AG09309 (cell line): ENCODE measurements around the gene MAP1S.
"Not testable (repeated sequence)": the region's sequence is repeated elsewhere in the genome, so short reads cannot be mapped to it uniquely, and the experiment has no call there.

ENCODE experiments used
- DNase-seq: peaks from one replicate; pipeline ENCODE4 v3.0.0-alpha.2; 2010; ENCODE audit warnings: low read depth
- H3K4me3 ChIP-seq: 2 replicates; pipeline ENCODE4 v1.5.1; 2011; ENCODE audit warnings: mild to moderate bottlenecking, low read depth, low read length, moderate library complexity; ENCODE audit not compliant: control insufficient read depth
- TF ChIP-seq, protein P1 (sequence below): IDR thresholded peaks from 2 replicates; pipeline ENCODE4 v1.5.1; 2011; ENCODE audit warnings: mild to moderate bottlenecking, low read depth, low read length, inconsistent platforms; ENCODE audit not compliant: insufficient read depth, control insufficient read depth; ENCODE audit errors: missing control alignments

Gene MAP1S

DNA sequence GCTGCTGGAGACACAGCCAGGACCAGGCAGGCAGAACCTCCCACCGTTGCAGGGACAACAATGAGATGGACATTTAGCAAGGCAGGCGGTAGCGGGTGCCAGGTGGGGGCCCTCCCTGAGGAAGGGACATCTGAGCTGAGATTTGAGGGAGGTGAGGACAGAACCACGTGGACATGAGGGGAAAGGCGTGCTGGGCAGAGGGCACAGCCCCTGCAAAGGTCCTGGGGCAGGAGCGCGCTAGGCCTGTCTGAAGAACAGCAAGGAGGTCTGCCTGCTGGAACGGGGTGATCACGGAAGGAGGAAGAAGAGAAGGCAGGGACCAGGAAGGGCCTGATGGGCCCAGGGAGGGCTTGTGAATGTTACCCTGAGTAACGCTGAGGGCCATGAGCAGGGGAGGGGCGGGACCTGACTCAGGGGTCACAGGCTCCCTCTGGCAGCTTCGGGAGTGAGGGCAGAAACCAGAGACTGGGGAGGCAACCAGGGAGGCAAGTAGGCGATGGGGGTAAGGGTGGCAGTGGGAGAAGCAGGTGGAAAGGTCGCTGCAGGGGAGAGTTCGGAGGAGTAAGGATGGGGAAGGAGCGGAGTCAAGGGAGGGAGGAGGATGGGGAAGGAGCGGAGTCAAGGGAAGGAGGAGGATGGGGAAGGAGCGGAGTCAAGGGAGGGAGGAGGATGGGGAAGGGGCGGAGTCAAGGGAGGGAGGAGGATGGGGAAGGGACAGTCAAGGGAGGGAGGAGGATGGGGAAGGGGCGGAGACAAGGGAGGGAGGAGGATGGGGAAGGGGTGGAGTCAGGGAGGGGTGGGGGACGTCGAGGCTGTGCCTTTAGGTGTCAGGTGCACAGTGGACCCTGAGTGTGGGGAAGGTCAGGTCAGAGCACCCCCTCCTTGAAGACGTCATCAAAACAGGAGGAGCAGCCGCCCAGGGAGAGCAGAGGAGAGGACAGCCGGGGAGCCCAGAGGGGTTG is 60.0 kb downstream of the MAP1S start:
- TF ChIP-seq, protein P1, sequence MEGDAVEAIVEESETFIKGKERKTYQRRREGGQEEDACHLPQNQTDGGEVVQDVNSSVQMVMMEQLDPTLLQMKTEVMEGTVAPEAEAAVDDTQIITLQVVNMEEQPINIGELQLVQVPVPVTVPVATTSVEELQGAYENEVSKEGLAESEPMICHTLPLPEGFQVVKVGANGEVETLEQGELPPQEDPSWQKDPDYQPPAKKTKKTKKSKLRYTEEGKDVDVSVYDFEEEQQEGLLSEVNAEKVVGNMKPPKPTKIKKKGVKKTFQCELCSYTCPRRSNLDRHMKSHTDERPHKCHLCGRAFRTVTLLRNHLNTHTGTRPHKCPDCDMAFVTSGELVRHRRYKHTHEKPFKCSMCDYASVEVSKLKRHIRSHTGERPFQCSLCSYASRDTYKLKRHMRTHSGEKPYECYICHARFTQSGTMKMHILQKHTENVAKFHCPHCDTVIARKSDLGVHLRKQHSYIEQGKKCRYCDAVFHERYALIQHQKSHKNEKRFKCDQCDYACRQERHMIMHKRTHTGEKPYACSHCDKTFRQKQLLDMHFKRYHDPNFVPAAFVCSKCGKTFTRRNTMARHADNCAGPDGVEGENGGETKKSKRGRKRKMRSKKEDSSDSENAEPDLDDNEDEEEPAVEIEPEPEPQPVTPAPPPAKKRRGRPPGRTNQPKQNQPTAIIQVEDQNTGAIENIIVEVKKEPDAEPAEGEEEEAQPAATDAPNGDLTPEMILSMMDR: no peak
- no peak for DNase-seq
- H3K4me3 ChIP-seq: no peak overlapping the region

DNA sequence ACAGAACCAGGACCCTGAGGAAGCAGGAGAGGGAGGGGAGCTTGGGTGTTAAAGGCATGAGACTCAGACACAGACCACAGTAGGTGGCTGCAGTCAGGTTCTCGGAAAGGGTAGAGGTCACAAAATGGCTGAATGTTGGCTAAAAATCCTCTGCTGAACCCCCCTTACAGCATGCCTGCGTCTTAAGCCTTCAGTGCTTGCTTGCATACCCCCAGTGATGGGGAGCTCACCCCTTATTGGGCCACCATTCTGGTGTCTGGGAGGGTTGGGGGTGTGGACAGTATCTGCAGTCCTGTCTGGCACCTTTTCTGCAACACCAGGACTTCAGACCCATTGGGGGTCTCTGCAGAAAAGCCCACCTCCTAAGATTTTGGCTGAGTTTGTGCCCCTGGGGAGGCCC is 61.5 kb downstream of the MAP1S start:
- H3K4me3 ChIP-seq: no peak overlapping the region
- TF ChIP-seq, protein P1: no peak
- DNase-seq: no peak

DNA sequence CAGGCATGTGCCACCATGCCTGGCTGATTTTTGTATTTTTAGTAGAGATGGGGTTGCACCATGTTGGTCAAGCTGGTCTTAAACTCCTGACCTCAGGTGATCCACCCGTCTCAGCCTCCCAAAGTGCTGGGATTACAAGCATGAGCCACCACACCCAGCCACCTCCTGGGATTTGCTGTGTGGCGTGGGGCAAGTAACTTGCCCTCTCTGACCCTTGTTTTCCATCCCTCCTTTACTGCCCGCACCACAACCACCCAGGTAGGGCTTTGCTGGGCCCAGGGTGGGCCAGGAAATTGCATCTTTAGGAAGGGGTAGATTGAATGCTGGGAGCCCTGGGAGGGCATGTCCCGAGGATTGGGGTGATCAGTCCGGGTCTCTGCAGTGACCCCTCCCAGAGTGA is 64.4 kb downstream of the MAP1S start:
- not testable (repeated sequence) for H3K4me3 ChIP-seq, DNase-seq
